ENCODE results near the gene RRP1. TPM values are rescaled to one million over a fixed set of nuclear protein-coding genes. Genes with fewer than 3 reads are reported as not detected.

RRP1 gene
- total and polyA plus RNA-seq, 9 of the 15 experiments (the other 6 are each of a cell fraction or from before 2014, with no cell fraction given), result 0.89 to 105 (median 51.6) TPM

DNA sequence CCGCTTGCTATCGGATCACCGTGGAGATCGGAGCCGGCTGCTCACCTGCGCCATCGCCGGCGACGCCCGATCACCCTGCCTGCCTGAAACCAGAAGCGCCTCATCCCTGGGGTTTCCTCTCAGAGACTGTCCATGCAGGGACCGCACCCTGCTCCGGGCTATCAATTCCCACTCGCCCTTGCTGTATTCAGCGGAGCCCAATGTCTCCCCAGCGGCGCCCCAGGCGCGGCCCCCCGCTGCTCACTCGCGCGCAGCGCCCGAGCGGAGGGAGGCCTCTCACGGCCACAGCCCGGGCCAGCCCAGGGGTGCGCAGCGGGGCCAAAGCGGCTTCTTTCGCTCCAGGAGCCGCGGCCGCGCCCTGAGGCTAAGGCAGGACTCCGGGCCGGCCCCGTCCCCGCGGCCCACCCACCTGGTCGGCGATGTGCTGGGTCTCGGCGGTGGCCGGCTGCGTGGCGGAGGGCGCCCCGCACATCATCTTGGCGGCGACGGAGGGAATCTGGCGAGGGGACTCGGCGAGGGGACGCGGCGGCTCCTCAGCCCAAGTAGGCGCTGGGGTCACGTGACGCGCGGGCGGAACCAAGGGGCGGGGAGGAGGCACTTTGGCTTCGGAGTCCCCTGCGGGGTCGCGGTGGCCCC, 13.5 kb upstream of the RRP1 start, which contains the start of gene CSTB (continued):
- TF ChIP-seq USF2 (CRISPR knock-in tag; IDR thresholded peaks at IDR 0.05), result peak; percentile 97
- TF ChIP-seq CBFB (CRISPR knock-in tag; IDR thresholded peaks at IDR 0.05), result no peak
- TF ChIP-seq EP300 (IDR thresholded peaks at IDR 0.05; ENCODE audit: low read length), result no peak

DNA sequence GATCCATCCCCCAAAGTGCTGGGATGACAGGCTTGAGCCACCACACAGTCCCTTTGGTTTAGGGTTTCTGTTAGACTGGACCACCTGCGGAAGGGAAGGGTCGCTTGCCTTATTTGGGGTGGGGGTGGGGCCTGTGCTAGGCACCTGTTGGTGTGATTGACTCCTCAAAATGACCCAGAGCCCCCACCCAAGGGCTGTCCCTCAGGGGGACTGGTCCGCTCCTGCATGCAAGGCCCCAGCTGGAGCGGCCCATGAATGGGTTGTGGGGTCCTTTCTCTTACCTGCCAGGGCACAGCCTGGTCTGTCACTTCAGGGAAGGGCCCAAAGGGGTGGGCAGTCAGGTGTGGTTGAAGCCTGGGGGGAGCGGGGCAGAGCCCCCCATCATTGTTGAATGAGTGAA, 11.4 kb upstream of the RRP1 start:
- Histone ChIP-seq H2AFZ (ENCODE audit: low read depth, low read length) (no peak overlapping the region), H3K79me2 (ENCODE audit: control insufficient read depth, insufficient read depth, low read length) (peaks cover 18% of the 10 kb centered on the region), H3K9me3 (replicated peaks; ENCODE audit: control insufficient read depth, insufficient read depth, low read depth, low read length) (no peaks in the 10 kb centered on the region), H4K20me1 (replicated peaks; ENCODE audit: control insufficient read depth, insufficient read depth, low read length) (no peaks in the 10 kb centered on the region), H3K36me3 (ENCODE audit: control insufficient read depth, insufficient read depth, low read length) (peaks cover 19% of the 10 kb centered on the region), H3K27me3 (ENCODE audit: control insufficient read depth in 2 of 2, insufficient read depth in 2 of 2, low read length in 2 of 2) (no peaks in the 10 kb centered on the region), H3K4me1 (replicated peaks in 1 of 2; ENCODE audit: control insufficient read depth in 2 of 2, insufficient read depth in 2 of 2, low read length in 2 of 2) (peaks cover 15 to 48% of the 10 kb centered on the region in 2 experiments), H3K9ac (ENCODE audit: insufficient read depth in 1 of 2, low read depth in 2 of 2, low read length in 2 of 2) (peak overlapping the region in 1 of 2 experiments; percentile 21; a peak in 1 of 4 replicates), H3K9me1 (ENCODE audit: control insufficient read depth, insufficient read depth, low read length) (peaks cover 2% of the 10 kb centered on the region), H3K27ac (ENCODE audit: extremely low read depth, low read depth, low read length) (no peak overlapping the region), H3K4me3 (no peak overlapping the region), H3K4me2 (ENCODE audit: insufficient read depth, low read length) (no peak overlapping the region)
- intact Hi-C loops (cut with micrococcal nuclease) (no loop called here), in situ Hi-C loops (cut with MboI) (loop anchor here (25.0 kb wide), 1 partner anchor 359 kb away; the partner anchor contains the start of gene GATD3)
- ATAC-seq (no peak), DNase-seq (ENCODE audit: extremely low read depth in 1 of 4, low spot score in 3 of 4) (no peak), FAIRE-seq (no peak)
- TF ChIP-seq HDAC6 (IDR thresholded peaks at IDR 0.05; ENCODE audit: low read depth, low read length), result no peak
- TF ChIP-seq, protein P1, sequence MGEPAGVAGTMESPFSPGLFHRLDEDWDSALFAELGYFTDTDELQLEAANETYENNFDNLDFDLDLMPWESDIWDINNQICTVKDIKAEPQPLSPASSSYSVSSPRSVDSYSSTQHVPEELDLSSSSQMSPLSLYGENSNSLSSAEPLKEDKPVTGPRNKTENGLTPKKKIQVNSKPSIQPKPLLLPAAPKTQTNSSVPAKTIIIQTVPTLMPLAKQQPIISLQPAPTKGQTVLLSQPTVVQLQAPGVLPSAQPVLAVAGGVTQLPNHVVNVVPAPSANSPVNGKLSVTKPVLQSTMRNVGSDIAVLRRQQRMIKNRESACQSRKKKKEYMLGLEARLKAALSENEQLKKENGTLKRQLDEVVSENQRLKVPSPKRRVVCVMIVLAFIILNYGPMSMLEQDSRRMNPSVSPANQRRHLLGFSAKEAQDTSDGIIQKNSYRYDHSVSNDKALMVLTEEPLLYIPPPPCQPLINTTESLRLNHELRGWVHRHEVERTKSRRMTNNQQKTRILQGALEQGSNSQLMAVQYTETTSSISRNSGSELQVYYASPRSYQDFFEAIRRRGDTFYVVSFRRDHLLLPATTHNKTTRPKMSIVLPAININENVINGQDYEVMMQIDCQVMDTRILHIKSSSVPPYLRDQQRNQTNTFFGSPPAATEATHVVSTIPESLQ (CRISPR knock-in tag; IDR thresholded peaks at IDR 0.05), result no peak
- TF ChIP-seq FOXK1 (CRISPR knock-in tag; IDR thresholded peaks at IDR 0.05; ENCODE audit: borderline replicate concordance), result no peak
- no peak for TF ChIP-seq ZNF224 (CRISPR knock-in tag; IDR thresholded peaks at IDR 0.05)
- no peak for TF ChIP-seq ATF1 (CRISPR knock-in tag; IDR thresholded peaks at IDR 0.05)
- TF ChIP-seq ATF1 (tag; IDR thresholded peaks at IDR 0.05), result no peak
- no peak for TF ChIP-seq CC2D1A (IDR thresholded peaks at IDR 0.05)
- TF ChIP-seq SIRT6 (IDR thresholded peaks at IDR 0.05; ENCODE audit: low read depth, low read length), result no peak
- TF ChIP-seq HMGN3 (IDR thresholded peaks at IDR 0.05; ENCODE audit: borderline replicate concordance, extremely low read depth, insufficient read length, low read depth, low read length), result no peak
- no peak for TF ChIP-seq MAFG (tag; conservative IDR thresholded peaks at IDR 0.05)
- TF ChIP-seq FOSL1 (tag; conservative IDR thresholded peaks at IDR 0.05), result no peak
- BruUV-seq (replicated peaks), result TSS peak; percentile 54
- POLR2A ChIA-PET, result interaction anchor here (0.6 to 1.0 kb wide), 3 partner anchors 10 to 31 kb away, joined by 3 to 5 read pairs (median 5); partner anchors contain the start of gene RRP1
- WGBS (ENCODE audit: insufficient coverage, low coverage, missing lambda C conversion rate), result 93% methylated on average over 5 of the region's 5 CpGs
- CTCF ChIA-PET (ENCODE audit: low intra/inter-chr PET ratio), result no interaction called here

Measured in K562 (cell line).